IMR-90 (cell line): ENCODE results near the gene CEP72. TPM values are rescaled to one million over a fixed set of nuclear protein-coding genes. Genes with fewer than 3 reads are reported as not detected.

Experiments used
- ATAC-seq: fragments of 200-7000 bp; cut with Tn5 transposase; 2 replicates; pipeline ENCODE4 v1.9.1; 2020; ENCODE audit warnings: low read depth, mild to moderate bottlenecking, moderate library complexity
- BruUV-seq: library from RNA; stranded (reverse); fragments of 400-500 nt; replicated peaks from 2 replicates; lab custom pipeline; 2021; lab: Mats Ljungman, UMichigan
- CTCF ChIA-PET: fragments of 300-600 bp; formaldehyde crosslinking; extraction: SDS; loops from one replicate; lab custom pipeline; 2021; ENCODE audit warnings: antibody characterized with exemption; lab: Yijun Ruan, JAX
- POLR2A ChIA-PET: fragments of 300-600 bp; sonication (Branson Sonifier 250); formaldehyde crosslinking; loops from one replicate; lab custom pipeline; 2022; ENCODE audit warnings: antibody characterized with exemption; ENCODE audit not compliant: unreplicated experiment; lab: Charles Lee
- DNase-seq: peaks from one replicate; pipeline ENCODE4 v3.0.0; 2013
- H2AFZ ChIP-seq: replicated peaks from 2 replicates; pipeline ENCODE3; 2013; ENCODE audit warnings: low read length, mild to moderate bottlenecking; ENCODE audit not compliant: poor library complexity
- H2AK5ac ChIP-seq: 2 replicates; pipeline ENCODE4 v1.6.1; 2013; ENCODE audit warnings: low read depth, low read length, inconsistent platforms
- H2AK9ac ChIP-seq: replicated peaks from 2 replicates; pipeline ENCODE3; 2013; ENCODE audit warnings: mild to moderate bottlenecking, low read depth, low read length, moderate library complexity; ENCODE audit not compliant: poor library complexity
- H2BK120ac ChIP-seq: 2 replicates; pipeline ENCODE4 v1.6.1; 2013; ENCODE audit warnings: low read depth, low read length, inconsistent platforms
- H2BK15ac ChIP-seq: 3 replicates; pipeline ENCODE4 v1.6.1; 2013; ENCODE audit warnings: low read depth, low read length, inconsistent platforms
- H2BK20ac ChIP-seq: 2 replicates; pipeline ENCODE4 v1.6.1; 2013; ENCODE audit warnings: low read depth, mild to moderate bottlenecking, inconsistent platforms, low read length, moderate library complexity
- H2BK5ac ChIP-seq: 2 replicates; pipeline ENCODE4 v1.6.1; 2013; ENCODE audit warnings: mild to moderate bottlenecking, low read depth, low read length, inconsistent platforms; ENCODE audit not compliant: poor library complexity, severe bottlenecking
- H3K14ac ChIP-seq: replicated peaks from 2 replicates; pipeline ENCODE4 v1.6.1; 2013; ENCODE audit warnings: low read depth, low read length, inconsistent platforms
- H3K18ac ChIP-seq: 2 replicates; pipeline ENCODE4 v1.6.1; 2013; ENCODE audit warnings: low read depth, low read length, control low read depth
- H3K23ac ChIP-seq: 2 replicates; pipeline ENCODE4 v1.6.1; 2013; ENCODE audit warnings: low read depth, low read length, inconsistent platforms
- H3K27ac ChIP-seq: 2 replicates; pipeline ENCODE4 v1.5.1; 2013; ENCODE audit warnings: mild to moderate bottlenecking, control low read depth, low read length; ENCODE audit not compliant: insufficient read depth
- H3K27me3 ChIP-seq: 2 replicates; pipeline ENCODE4 v1.6.1; 2013; ENCODE audit warnings: low read length; ENCODE audit not compliant: control insufficient read depth, insufficient read depth
- H3K36me3 ChIP-seq: 2 replicates; pipeline ENCODE4 v1.6.1; 2013; ENCODE audit warnings: low read length, mixed read lengths; ENCODE audit not compliant: control insufficient read depth, insufficient read depth
- H3K4ac ChIP-seq: 2 replicates; pipeline ENCODE4 v1.6.1; 2013; ENCODE audit warnings: low read depth, low read length, inconsistent platforms
- H3K4me1 ChIP-seq: 2 replicates; pipeline ENCODE4 v1.6.1; 2013; ENCODE audit warnings: low read length, mixed read lengths; ENCODE audit not compliant: control insufficient read depth, insufficient read depth
- H3K4me2 ChIP-seq: 2 replicates; pipeline ENCODE4 v1.6.1; 2013; ENCODE audit warnings: low read depth, mild to moderate bottlenecking, control low read depth, low read length, moderate library complexity
- H3K4me3 ChIP-seq: 2 replicates; pipeline ENCODE4 v1.5.1; 2013; ENCODE audit warnings: low read depth, mild to moderate bottlenecking, control low read depth, low read length, moderate library complexity; ENCODE audit not compliant: insufficient read depth
- H3K56ac ChIP-seq: 2 replicates; pipeline ENCODE4 v1.6.1; 2013; ENCODE audit warnings: low read length, inconsistent platforms; ENCODE audit not compliant: insufficient read depth; ENCODE audit errors: extremely low read depth
- H3K79me1 ChIP-seq, 2 experiments: 2 replicates each; pipeline ENCODE4 v1.6.1; 2013; ENCODE audit warnings: low read length in 2 of 2, inconsistent platforms in 1 of 2, low read depth in 1 of 2
- H3K9ac ChIP-seq: 2 replicates; pipeline ENCODE4 v1.6.1; 2013; ENCODE audit warnings: low read depth, low read length, control low read depth
- H3K9me1 ChIP-seq: 2 replicates; pipeline ENCODE4 v1.6.1; 2013; ENCODE audit warnings: low read length, inconsistent platforms; ENCODE audit not compliant: insufficient read depth
- H3K9me3 ChIP-seq: 2 replicates; pipeline ENCODE4 v1.6.1; 2013; ENCODE audit warnings: low read length; ENCODE audit not compliant: control insufficient read depth, insufficient read depth
- H4K20me1 ChIP-seq: 2 replicates; pipeline ENCODE4 v1.6.1; 2013; ENCODE audit warnings: low read length, inconsistent platforms; ENCODE audit not compliant: insufficient read depth
- H4K5ac ChIP-seq: 2 replicates; pipeline ENCODE4 v1.6.1; 2013; ENCODE audit warnings: mild to moderate bottlenecking, low read depth, low read length, control low read depth
- H4K8ac ChIP-seq, 2 experiments: 2 replicates each; pipeline ENCODE4 v1.6.1; 2013; ENCODE audit warnings: low read depth in 2 of 2, low read length in 2 of 2, control low read depth in 1 of 2, inconsistent platforms in 1 of 2
- H4K91ac ChIP-seq: 2 replicates; pipeline ENCODE4 v1.6.1; 2013; ENCODE audit warnings: low read depth, low read length, inconsistent platforms; ENCODE audit not compliant: insufficient read depth
- BHLHE40 ChIP-seq: fragments of 150-350 bp; IDR thresholded peaks from 2 replicates; pipeline ENCODE4 v1.6.1; 2016; ENCODE audit warnings: mild to moderate bottlenecking, low read depth, low read length
- CEBPB ChIP-seq: IDR thresholded peaks from 2 replicates; pipeline ENCODE4 v1.6.1; 2012; ENCODE audit warnings: low read depth, low read length, improper control_type of control experiment
- CHD1 ChIP-seq: IDR thresholded peaks from 2 replicates; pipeline ENCODE4 v1.6.1; 2012; ENCODE audit warnings: low read depth, low read length, improper control_type of control experiment
- FOS ChIP-seq: fragments of 150-350 bp; IDR thresholded peaks from 2 replicates; pipeline ENCODE4 v1.6.1; 2016; ENCODE audit warnings: low read depth, low read length
- MAFK ChIP-seq: IDR thresholded peaks from 2 replicates; pipeline ENCODE4 v1.6.1; 2012; ENCODE audit warnings: low read depth, low read length, improper control_type of control experiment
- MAZ ChIP-seq: IDR thresholded peaks from 2 replicates; pipeline ENCODE4 v1.6.1; 2012; ENCODE audit warnings: low read depth, mild to moderate bottlenecking, low read length, improper control_type of control experiment, moderate library complexity, borderline replicate concordance
- MXI1 ChIP-seq: IDR thresholded peaks from 2 replicates; pipeline ENCODE4 v1.6.1; 2012; ENCODE audit warnings: low read depth, mild to moderate bottlenecking, low read length, moderate library complexity, borderline replicate concordance
- NFE2L2 ChIP-seq: fragments of 150-350 bp; IDR thresholded peaks from 2 replicates; pipeline ENCODE4 v1.6.1; 2016; ENCODE audit warnings: low read depth, mild to moderate bottlenecking, low read length
- POLR2A ChIP-seq: IDR thresholded peaks from 2 replicates; pipeline ENCODE4 v1.6.1; 2012; ENCODE audit warnings: mild to moderate bottlenecking, low read depth, low read length
- RAD21 ChIP-seq: IDR thresholded peaks from 2 replicates; pipeline ENCODE4 v1.6.1; 2012; ENCODE audit warnings: low read length, improper control_type of control experiment
- RCOR1 ChIP-seq: IDR thresholded peaks from 2 replicates; pipeline ENCODE4 v1.6.1; 2012; ENCODE audit warnings: mild to moderate bottlenecking, low read length, improper control_type of control experiment; ENCODE audit not compliant: insufficient replicate concordance
- RFX5 ChIP-seq: IDR thresholded peaks from 2 replicates; pipeline ENCODE4 v1.8.0; 2012; ENCODE audit warnings: low read depth, mild to moderate bottlenecking, low read length, moderate library complexity
- SMC3 ChIP-seq: fragments of 150-350 bp; IDR thresholded peaks from 2 replicates; pipeline ENCODE4 v1.6.1; 2016; ENCODE audit warnings: low read depth, mild to moderate bottlenecking, antibody characterized with exemption, low read length, moderate library complexity
- WGBS, 2 experiments: methylation state at CpG; one replicate each; pipeline versions ENCODE4 v1.1.5 to v1.1.7; 2013; ENCODE audit warnings: missing lambda C conversion rate in 2 of 2; ENCODE audit not compliant: insufficient read length in 1 of 2; ENCODE audit errors: extremely low coverage in 2 of 2; 5-methylcytosine and 5-hydroxymethylcytosine counted together
- dilution Hi-C: fragments of 300-500 bp; cut with HindIII; formaldehyde crosslinking; loops from one replicate; pipeline ENCODE4 v1.14.3; 2018; ENCODE audit warnings: low sequenced_read_pairs; ENCODE audit not compliant: unreplicated experiment
- in situ Hi-C: fragments of 300-500 bp; cut with MboI; formaldehyde crosslinking; loops from 3 replicates; pipeline ENCODE4 v1.14.3; 2019; ENCODE audit warnings: low sequenced_read_pairs, inconsistent platforms, mixed read lengths
- intact Hi-C: fragments of 100-400 bp; cut with micrococcal nuclease; formaldehyde crosslinking; loops from 2 replicates; pipeline ENCODE4 v1.10.0; 2022
- polyA plus RNA-seq, 3 experiments: library from polyadenylated mRNA; depleted of rRNA; stranded (reverse); fragments of >200 nt; gene quantifications; 2 replicates each; pipeline ENCODE4 v1.2.3, GENCODE V29; 2012; ENCODE audit warnings: low replicate concordance in 1 of 3
- total RNA-seq: library from RNA; depleted of rRNA; stranded (reverse); fragments of >200 nt; gene quantifications from 2 replicates; pipeline ENCODE4 v1.2.3, GENCODE V29; 2012
- TF ChIP-seq, protein P1 (sequence below): fragments of 150-350 bp; IDR thresholded peaks from 2 replicates; pipeline ENCODE4 v1.6.1; 2016; ENCODE audit warnings: low read depth, mild to moderate bottlenecking, low read length, moderate library complexity, borderline replicate concordance
- TF ChIP-seq, protein P2 (sequence below): conservative IDR thresholded peaks from 2 replicates; pipeline ENCODE4 v1.5.1; 2012; ENCODE audit warnings: mild to moderate bottlenecking, low read depth, low read length, improper control_type of control experiment
- TF ChIP-seq, protein P3 (sequence below): fragments of 150-350 bp; IDR thresholded peaks from 2 replicates; pipeline ENCODE4 v1.6.1; 2017; ENCODE audit warnings: mild to moderate bottlenecking, antibody characterized with exemption, low read length, low read depth

CEP72 gene
- total and polyA plus RNA-seq, 2 of the 4 experiments (the other 2 are of a cell fraction) = 2.9 to 4.3 TPM

DNA sequence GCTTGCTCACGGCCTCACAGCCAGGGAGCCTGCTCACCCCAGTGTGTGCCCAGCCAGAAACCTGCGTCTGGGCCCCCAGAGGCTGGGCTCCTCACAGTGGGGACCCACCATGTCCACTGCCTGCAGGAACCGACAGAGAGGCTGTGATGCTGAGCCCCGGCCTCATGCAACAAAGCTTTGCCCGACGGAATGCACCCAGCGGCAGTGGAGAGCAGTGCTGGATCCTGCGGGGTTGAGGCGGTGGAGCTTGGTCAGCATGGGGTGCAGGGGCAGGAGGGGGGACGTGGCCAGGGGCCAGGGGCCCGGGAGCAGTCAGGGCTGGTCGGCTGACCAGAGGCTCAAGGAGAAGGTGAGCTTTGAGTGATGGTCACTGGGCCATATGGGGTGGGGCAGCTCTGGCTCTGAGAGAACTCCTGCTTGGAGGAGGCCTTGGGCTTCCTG is 7.7 kb upstream of the CEP72 start:
- H4K91ac ChIP-seq = no peak overlapping the region
- intact Hi-C loops (no loop called here), in situ Hi-C loops (no loop called here), dilution Hi-C loops (no loop called here)
- no peak overlapping the region for H3K14ac ChIP-seq
- no peak for DNase-seq
- no peak overlapping the region for H4K8ac ChIP-seq
- H3K4me1 ChIP-seq = no peaks in the 10 kb centered on the region
- 64% methylated on average over 6 of the region's 12 CpGs; no CpG with 5 or more reads in 1 of the 2 experiments for WGBS, 2 experiments
- H4K20me1 ChIP-seq = no peaks in the 10 kb centered on the region
- H3K79me1 ChIP-seq = no peaks in the 10 kb centered on the region
- no peak overlapping the region for H3K9ac ChIP-seq
- no TSS peak for BruUV-seq
- peaks cover 41% of the 10 kb centered on the region for H3K27me3 ChIP-seq
- no peaks in the 10 kb centered on the region for H3K9me1 ChIP-seq
- no peak overlapping the region for H2AFZ ChIP-seq
- H3K9me3 ChIP-seq = no peaks in the 10 kb centered on the region
- no peak overlapping the region for H4K5ac ChIP-seq
- no peak overlapping the region for H2BK5ac ChIP-seq
- no peak overlapping the region for H2BK120ac ChIP-seq
- POLR2A ChIA-PET = no interaction called here
- no peak overlapping the region for H2AK9ac ChIP-seq
- no peak overlapping the region for H2AK5ac ChIP-seq
- H3K36me3 ChIP-seq = no peaks in the 10 kb centered on the region
- no peak overlapping the region for H2BK15ac ChIP-seq
- CTCF ChIA-PET = no interaction called here
- H3K4me3 ChIP-seq = no peak overlapping the region
- no peak overlapping the region for H3K56ac ChIP-seq
- no peak overlapping the region for H3K4ac ChIP-seq
- no peak for TF ChIP-seq CEBPB
- no peak for TF ChIP-seq POLR2A
- TF ChIP-seq, protein P1, sequence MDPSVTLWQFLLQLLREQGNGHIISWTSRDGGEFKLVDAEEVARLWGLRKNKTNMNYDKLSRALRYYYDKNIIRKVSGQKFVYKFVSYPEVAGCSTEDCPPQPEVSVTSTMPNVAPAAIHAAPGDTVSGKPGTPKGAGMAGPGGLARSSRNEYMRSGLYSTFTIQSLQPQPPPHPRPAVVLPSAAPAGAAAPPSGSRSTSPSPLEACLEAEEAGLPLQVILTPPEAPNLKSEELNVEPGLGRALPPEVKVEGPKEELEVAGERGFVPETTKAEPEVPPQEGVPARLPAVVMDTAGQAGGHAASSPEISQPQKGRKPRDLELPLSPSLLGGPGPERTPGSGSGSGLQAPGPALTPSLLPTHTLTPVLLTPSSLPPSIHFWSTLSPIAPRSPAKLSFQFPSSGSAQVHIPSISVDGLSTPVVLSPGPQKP = no peak
- TF ChIP-seq MAFK = no peak
- TF ChIP-seq RFX5 = no peak
- TF ChIP-seq SMC3 = no peak
- TF ChIP-seq MXI1 = no peak
- TF ChIP-seq, protein P2, sequence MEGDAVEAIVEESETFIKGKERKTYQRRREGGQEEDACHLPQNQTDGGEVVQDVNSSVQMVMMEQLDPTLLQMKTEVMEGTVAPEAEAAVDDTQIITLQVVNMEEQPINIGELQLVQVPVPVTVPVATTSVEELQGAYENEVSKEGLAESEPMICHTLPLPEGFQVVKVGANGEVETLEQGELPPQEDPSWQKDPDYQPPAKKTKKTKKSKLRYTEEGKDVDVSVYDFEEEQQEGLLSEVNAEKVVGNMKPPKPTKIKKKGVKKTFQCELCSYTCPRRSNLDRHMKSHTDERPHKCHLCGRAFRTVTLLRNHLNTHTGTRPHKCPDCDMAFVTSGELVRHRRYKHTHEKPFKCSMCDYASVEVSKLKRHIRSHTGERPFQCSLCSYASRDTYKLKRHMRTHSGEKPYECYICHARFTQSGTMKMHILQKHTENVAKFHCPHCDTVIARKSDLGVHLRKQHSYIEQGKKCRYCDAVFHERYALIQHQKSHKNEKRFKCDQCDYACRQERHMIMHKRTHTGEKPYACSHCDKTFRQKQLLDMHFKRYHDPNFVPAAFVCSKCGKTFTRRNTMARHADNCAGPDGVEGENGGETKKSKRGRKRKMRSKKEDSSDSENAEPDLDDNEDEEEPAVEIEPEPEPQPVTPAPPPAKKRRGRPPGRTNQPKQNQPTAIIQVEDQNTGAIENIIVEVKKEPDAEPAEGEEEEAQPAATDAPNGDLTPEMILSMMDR = no peak
- TF ChIP-seq RAD21 = no peak
- TF ChIP-seq BHLHE40 = no peak
- TF ChIP-seq NFE2L2 = no peak
- no peak for TF ChIP-seq CHD1
- no peak for TF ChIP-seq RCOR1
- no peak for TF ChIP-seq FOS
- no peak for TF ChIP-seq MAZ
- TF ChIP-seq, protein P3, sequence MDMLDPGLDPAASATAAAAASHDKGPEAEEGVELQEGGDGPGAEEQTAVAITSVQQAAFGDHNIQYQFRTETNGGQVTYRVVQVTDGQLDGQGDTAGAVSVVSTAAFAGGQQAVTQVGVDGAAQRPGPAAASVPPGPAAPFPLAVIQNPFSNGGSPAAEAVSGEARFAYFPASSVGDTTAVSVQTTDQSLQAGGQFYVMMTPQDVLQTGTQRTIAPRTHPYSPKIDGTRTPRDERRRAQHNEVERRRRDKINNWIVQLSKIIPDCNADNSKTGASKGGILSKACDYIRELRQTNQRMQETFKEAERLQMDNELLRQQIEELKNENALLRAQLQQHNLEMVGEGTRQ = no peak
- no peak overlapping the region for H3K18ac ChIP-seq
- ATAC-seq = no peak
- no peak overlapping the region for H3K4me2 ChIP-seq
- H3K27ac ChIP-seq = no peak overlapping the region
- no peak overlapping the region for H3K23ac ChIP-seq
- H2BK20ac ChIP-seq = no peak overlapping the region
